PC-9 (cell line): Measurements from ENCODE around the gene TMEM37. TPM values are rescaled to one million over a fixed set of nuclear protein-coding genes. Genes with fewer than 3 reads are reported as not detected.

Experiments
- BruUV-seq: library from RNA; stranded (reverse); fragments of 400-500 nt; replicated peaks from 2 replicates; lab custom pipeline; 2021; lab: Mats Ljungman, UMichigan
- CTCF ChIA-PET: fragments of 300-600 bp; sonication (Branson Sonifier 250); formaldehyde crosslinking; loops from one replicate; lab custom pipeline; 2022; ENCODE audit warnings: antibody characterized with exemption; lab: Charles Lee
- POLR2A ChIA-PET: fragments of 300-600 bp; sonication (Branson Sonifier 250); formaldehyde crosslinking; loops from one replicate; lab custom pipeline; 2022; ENCODE audit warnings: antibody characterized with exemption; ENCODE audit not compliant: unreplicated experiment; lab: Charles Lee
- DNase-seq, 2 experiments: peaks; one replicate each; pipeline versions ENCODE4 v3.0.0 to v3.0.0-alpha.2; 2015 to 2022; ENCODE audit warnings: mixed read lengths in 1 of 2
- H2AFZ ChIP-seq: fragments of 200-600 bp; sonication (generic); 2 replicates; pipeline ENCODE4 v1.8.1; 2017; ENCODE audit warnings: antibody characterized with exemption
- H3F3A ChIP-seq: fragments of 200-600 bp; sonication (generic); 2 replicates; pipeline ENCODE4 v1.8.1; 2017; ENCODE audit warnings: antibody characterized with exemption, mild to moderate bottlenecking, low read depth; ENCODE audit not compliant: insufficient read depth
- H3K27ac ChIP-seq: fragments of 200-600 bp; sonication (generic); 2 replicates; pipeline ENCODE4 v1.6.1; 2016; ENCODE audit warnings: mixed run types
- H3K27me3 ChIP-seq: fragments of 200-600 bp; sonication (generic); 2 replicates; pipeline ENCODE4 v1.6.1; 2016; ENCODE audit warnings: low read depth, mixed run types; ENCODE audit not compliant: insufficient read depth
- H3K36me3 ChIP-seq: fragments of 200-600 bp; sonication (generic); 2 replicates; pipeline ENCODE4 v1.6.1; 2016; ENCODE audit warnings: low read depth, mixed run types
- H3K4me1 ChIP-seq: fragments of 200-600 bp; sonication (generic); replicated peaks from 2 replicates; pipeline ENCODE4 v1.6.1; 2016; ENCODE audit warnings: mixed run types; ENCODE audit not compliant: insufficient read depth
- H3K4me2 ChIP-seq: fragments of 200-600 bp; sonication (generic); 2 replicates; pipeline ENCODE4 v1.6.1; 2017; ENCODE audit warnings: mixed run types
- H3K4me3 ChIP-seq: fragments of 200-600 bp; sonication (generic); 2 replicates; pipeline ENCODE4 v1.6.1; 2016; ENCODE audit warnings: mixed run types
- H3K79me2 ChIP-seq: fragments of 200-600 bp; sonication (generic); 2 replicates; pipeline ENCODE4 v1.6.1; 2017; ENCODE audit warnings: low read depth, mixed run types
- H3K9me2 ChIP-seq: fragments of 200-600 bp; sonication (generic); 2 replicates; pipeline ENCODE4 v1.8.1; 2017; ENCODE audit warnings: mild to moderate bottlenecking; ENCODE audit not compliant: insufficient read depth
- H3K9me3 ChIP-seq: fragments of 200-600 bp; sonication (generic); 2 replicates; pipeline ENCODE4 v1.8.1; 2016; ENCODE audit warnings: low read depth; ENCODE audit not compliant: insufficient read depth
- H4K20me1 ChIP-seq: fragments of 200-600 bp; sonication (generic); 2 replicates; pipeline ENCODE4 v1.8.1; 2017; ENCODE audit not compliant: insufficient read depth
- EZH2 ChIP-seq: fragments of 200-600 bp; sonication (generic); IDR thresholded peaks from 2 replicates; pipeline ENCODE4 v1.8.0; 2017; ENCODE audit warnings: antibody characterized with exemption, low read depth
- intact Hi-C: fragments of 100-400 bp; cut with micrococcal nuclease; formaldehyde crosslinking; loops from one replicate; pipeline ENCODE4 v1.10.0; 2022; ENCODE audit not compliant: unreplicated experiment
- total RNA-seq: library from RNA; stranded (reverse); gene quantifications from 2 replicates; pipeline ENCODE4 v1.2.3, GENCODE V29; 2021
- TF ChIP-seq, protein P1 (sequence below): fragments of 200-600 bp; sonication (generic); conservative IDR thresholded peaks from 2 replicates; pipeline ENCODE4 v1.6.1; 2017; ENCODE audit warnings: mixed run types, antibody characterized with exemption, mild to moderate bottlenecking, moderate library complexity

Gene TMEM37
- total RNA-seq, 1 experiment from 2014 or later: 1.2 TPM

GRCh38 chr2:119446037-119446436, 14.4 kb downstream of the TMEM37 start:
- Histone ChIP-seq H3K79me2 (no peaks in the 10 kb centered on the region), H3K27me3 (peaks cover 44% of the 10 kb centered on the region), H3K27ac (no peak overlapping the region), H3K9me3 (no peaks in the 10 kb centered on the region), H3K4me2 (no peak overlapping the region), H4K20me1 (no peaks in the 10 kb centered on the region; the same call in 1 of the 2 replicates), H3K9me2 (no peaks in the 10 kb centered on the region), H2AFZ (no peak overlapping the region), H3K36me3 (no peaks in the 10 kb centered on the region), H3K4me3 (no peak overlapping the region), H3K4me1 (no peaks in the 10 kb centered on the region), H3F3A (no peaks in the 10 kb centered on the region)
- BruUV-seq: no TSS peak
- intact Hi-C loops: no loop called here
- DNase-seq: no peak
- POLR2A ChIA-PET: no interaction called here
- TF ChIP-seq, protein P1, sequence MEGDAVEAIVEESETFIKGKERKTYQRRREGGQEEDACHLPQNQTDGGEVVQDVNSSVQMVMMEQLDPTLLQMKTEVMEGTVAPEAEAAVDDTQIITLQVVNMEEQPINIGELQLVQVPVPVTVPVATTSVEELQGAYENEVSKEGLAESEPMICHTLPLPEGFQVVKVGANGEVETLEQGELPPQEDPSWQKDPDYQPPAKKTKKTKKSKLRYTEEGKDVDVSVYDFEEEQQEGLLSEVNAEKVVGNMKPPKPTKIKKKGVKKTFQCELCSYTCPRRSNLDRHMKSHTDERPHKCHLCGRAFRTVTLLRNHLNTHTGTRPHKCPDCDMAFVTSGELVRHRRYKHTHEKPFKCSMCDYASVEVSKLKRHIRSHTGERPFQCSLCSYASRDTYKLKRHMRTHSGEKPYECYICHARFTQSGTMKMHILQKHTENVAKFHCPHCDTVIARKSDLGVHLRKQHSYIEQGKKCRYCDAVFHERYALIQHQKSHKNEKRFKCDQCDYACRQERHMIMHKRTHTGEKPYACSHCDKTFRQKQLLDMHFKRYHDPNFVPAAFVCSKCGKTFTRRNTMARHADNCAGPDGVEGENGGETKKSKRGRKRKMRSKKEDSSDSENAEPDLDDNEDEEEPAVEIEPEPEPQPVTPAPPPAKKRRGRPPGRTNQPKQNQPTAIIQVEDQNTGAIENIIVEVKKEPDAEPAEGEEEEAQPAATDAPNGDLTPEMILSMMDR: no peak
- TF ChIP-seq EZH2: no peak
- CTCF ChIA-PET: interaction anchor here (0.7 kb wide), 1 partner anchor 198 kb away, joined by 10 read pairs; no protein-coding TSS in a partner anchor

GRCh38 chr2:119448427-119449141, 16.9 kb downstream of the TMEM37 start:
- no peak for DNase-seq
- BruUV-seq: no TSS peak
- no peaks in the 10 kb centered on the region for H3K36me3 ChIP-seq
- H3K4me3 ChIP-seq: no peak overlapping the region
- no peak overlapping the region for H3K27ac ChIP-seq
- peaks cover 50% of the 10 kb centered on the region for H3K27me3 ChIP-seq
- H3K79me2 ChIP-seq: no peaks in the 10 kb centered on the region
- no peak overlapping the region for H2AFZ ChIP-seq
- TF ChIP-seq, protein P1: no peak
- no peak for TF ChIP-seq EZH2
- no peaks in the 10 kb centered on the region for H3F3A ChIP-seq
- POLR2A ChIA-PET: interaction anchor here (0.7 kb wide), 1 partner anchor 196 kb away, joined by 3 read pairs; no protein-coding TSS in a partner anchor
- H3K4me2 ChIP-seq: no peak overlapping the region
- H3K4me1 ChIP-seq: no peaks in the 10 kb centered on the region
- CTCF ChIA-PET: no interaction called here
- intact Hi-C loops: no loop called here
- H3K9me2 ChIP-seq: no peaks in the 10 kb centered on the region
- no peaks in the 10 kb centered on the region for H3K9me3 ChIP-seq
- no peaks in the 10 kb centered on the region; the same call in 1 of the 2 replicates for H4K20me1 ChIP-seq

- TF ChIP-seq, protein P1: no peak
- no peak for TF ChIP-seq EZH2
- H3K4me2 ChIP-seq: no peak overlapping the region
These were observed 17.9 kb downstream of the TMEM37 start for GRCh38 chr2:119449521-119449920.

More at GRCh38 chr2:119449521-119449920, 17.9 kb downstream of the TMEM37 start:
- intact Hi-C loops: no loop called here
- ChIA-PET POLR2A (interaction anchor here (0.7 kb wide), 1 partner anchor 196 kb away, joined by 3 read pairs; no protein-coding TSS in a partner anchor), CTCF (no interaction called here)
- H3K4me1 ChIP-seq: no peaks in the 10 kb centered on the region
- no peaks in the 10 kb centered on the region for H3K79me2 ChIP-seq
- no peak overlapping the region for H3K4me3 ChIP-seq
- H3K36me3 ChIP-seq: no peaks in the 10 kb centered on the region
- no peak overlapping the region for H2AFZ ChIP-seq
- H3F3A ChIP-seq: no peaks in the 10 kb centered on the region
- no peaks in the 10 kb centered on the region; the same call in 1 of the 2 replicates for H4K20me1 ChIP-seq
- BruUV-seq: no TSS peak
- no peak overlapping the region for H3K27ac ChIP-seq
- no peaks in the 10 kb centered on the region for H3K9me3 ChIP-seq
- peaks cover 59% of the 10 kb centered on the region for H3K27me3 ChIP-seq
- no peak for DNase-seq
- no peaks in the 10 kb centered on the region for H3K9me2 ChIP-seq
